ENCODE measurements around the gene TRIM15.

The TRIM15 gene

GRCh38 chr6:30211899-30212298, 48.6 kb downstream of the TRIM15 start:
- no peak for TF ChIP-seq CTCF (IDR thresholded peaks at IDR 0.05)

- TF ChIP-seq CTCF (IDR thresholded peaks at IDR 0.05), result no peak
Measured at GRCh38 chr6:30212865-30213666, 49.7 kb downstream of the TRIM15 start, which contains the start of gene TRIM26. Gene TRIM26 (minus strand): TSS chr6:30213406. CDS start chr6:30199103, 14,303 bp downstream.

GRCh38 chr6:30213667-30213956, 50.3 kb downstream of the TRIM15 start:
- TF ChIP-seq CTCF (IDR thresholded peaks at IDR 0.05), result no peak

GRCh38 chr6:30213957-30214656, 50.8 kb downstream of the TRIM15 start:
- TF ChIP-seq CTCF (IDR thresholded peaks at IDR 0.05), result no peak

- no peak for TF ChIP-seq CTCF (IDR thresholded peaks at IDR 0.05)
Measured at GRCh38 chr6:30214657-30214982, 51.3 kb downstream of the TRIM15 start.

- no peak for TF ChIP-seq CTCF (IDR thresholded peaks at IDR 0.05)
Measured at GRCh38 chr6:30216096-30216495, 52.8 kb downstream of the TRIM15 start.

- TF ChIP-seq CTCF (IDR thresholded peaks at IDR 0.05), result peak; percentile 89
Measured at GRCh38 chr6:30219244-30219643, 55.9 kb downstream of the TRIM15 start.

All from LNCAP (cell line).